Measurements from ENCODE around the gene PARP11. TPM values are rescaled to one million over a fixed set of nuclear protein-coding genes. Genes with fewer than 3 reads are reported as not detected.

The PARP11 gene
- total RNA-seq, 1 donor from 2014 or later, result 10.4 TPM

GRCh38 chr12:3821441-3821840 is 51.8 kb downstream of the PARP11 start:
- H3K36me3 Mint-ChIP-seq (ENCODE audit: low read depth, unreplicated experiment), result peaks cover 11% of the 10 kb centered on the region

GRCh38 chr12:3820122-3820521 is 53.1 kb downstream of the PARP11 start:
- no peaks in the 10 kb centered on the region for H3K27me3 Mint-ChIP-seq (ENCODE audit: low read depth, unreplicated experiment)
- Histone ChIP-seq H3K4me1 (ENCODE audit: insufficient read depth, low read length) (no peaks in the 10 kb centered on the region), H3K4me2 (ENCODE audit: low read length) (no peak overlapping the region), H4K20me1 (ENCODE audit: insufficient read depth, low read length) (no peaks in the 10 kb centered on the region), H3K9ac (ENCODE audit: low read length) (no peak overlapping the region), H3K79me2 (ENCODE audit: insufficient read depth, low read length) (no peaks in the 10 kb centered on the region), H3K4me3 (ENCODE audit: insufficient read depth, low read depth, low read length) (no peak overlapping the region), H3K9me3 (ENCODE audit: insufficient read depth, low read depth, low read length) (no peaks in the 10 kb centered on the region), H3K27me3 (ENCODE audit: insufficient read depth, low read length) (no peaks in the 10 kb centered on the region), H3K27ac (ENCODE audit: low read depth, low read length) (no peak overlapping the region), H2AFZ (ENCODE audit: low read depth, low read length) (no peak overlapping the region), H3K36me3 (ENCODE audit: insufficient read depth, low read length) (no peaks in the 10 kb centered on the region)
- FAIRE-seq (no peak), DNase-seq (ENCODE audit: low read depth) (peak; percentile 30)
- TF ChIP-seq CTCF (IDR thresholded peaks at IDR 0.05; ENCODE audit: insufficient read depth, low read depth, low read length), result no peak
- no peak for TF ChIP-seq EZH2 (IDR thresholded peaks at IDR 0.05; ENCODE audit: insufficient read depth, low read length)
- no peak overlapping the region for H3K4me3 Mint-ChIP-seq (ENCODE audit: unreplicated experiment)
- peaks cover 8% of the 10 kb centered on the region for H3K36me3 Mint-ChIP-seq (ENCODE audit: low read depth, unreplicated experiment)
- peaks cover 3% of the 10 kb centered on the region for H3K4me1 Mint-ChIP-seq (ENCODE audit: low read depth, unreplicated experiment)
- H3K9me3 Mint-ChIP-seq (ENCODE audit: unreplicated experiment), result no peaks in the 10 kb centered on the region
- H3K27ac Mint-ChIP-seq (ENCODE audit: unreplicated experiment), result no peak overlapping the region

More at GRCh38 chr12:3821441-3821840, 51.8 kb downstream of the PARP11 start:
- Mint-ChIP-seq H3K4me3 (ENCODE audit: unreplicated experiment) (no peak overlapping the region), H3K4me1 (ENCODE audit: low read depth, unreplicated experiment) (no peaks in the 10 kb centered on the region), H3K27me3 (ENCODE audit: low read depth, unreplicated experiment) (no peaks in the 10 kb centered on the region), H3K27ac (ENCODE audit: unreplicated experiment) (no peak overlapping the region), H3K9me3 (ENCODE audit: unreplicated experiment) (no peaks in the 10 kb centered on the region)
- no peak overlapping the region for H3K4me2 ChIP-seq (ENCODE audit: low read length)
- no peaks in the 10 kb centered on the region for H3K79me2 ChIP-seq (ENCODE audit: insufficient read depth, low read length)
- no peak overlapping the region for H3K9ac ChIP-seq (ENCODE audit: low read length)
- H3K4me3 ChIP-seq (ENCODE audit: insufficient read depth, low read depth, low read length), result no peak overlapping the region
- FAIRE-seq (no peak), DNase-seq (ENCODE audit: low read depth) (no peak)
- no peaks in the 10 kb centered on the region for H3K36me3 ChIP-seq (ENCODE audit: insufficient read depth, low read length)
- TF ChIP-seq EZH2 (IDR thresholded peaks at IDR 0.05; ENCODE audit: insufficient read depth, low read length) (no peak), CTCF (IDR thresholded peaks at IDR 0.05; ENCODE audit: insufficient read depth, low read depth, low read length) (no peak)
- H3K9me3 ChIP-seq (ENCODE audit: insufficient read depth, low read depth, low read length), result no peaks in the 10 kb centered on the region
- no peak overlapping the region for H3K27ac ChIP-seq (ENCODE audit: low read depth, low read length)
- no peaks in the 10 kb centered on the region for H3K27me3 ChIP-seq (ENCODE audit: insufficient read depth, low read length)
- H2AFZ ChIP-seq (ENCODE audit: low read depth, low read length), result no peak overlapping the region
- H3K4me1 ChIP-seq (ENCODE audit: insufficient read depth, low read length), result no peaks in the 10 kb centered on the region
- H4K20me1 ChIP-seq (ENCODE audit: insufficient read depth, low read length), result no peaks in the 10 kb centered on the region

GRCh38 chr12:3816266-3816665 is 56.9 kb downstream of the PARP11 start:
- FAIRE-seq (no peak), DNase-seq (ENCODE audit: low read depth) (no peak)
- Histone ChIP-seq H3K27me3 (ENCODE audit: insufficient read depth, low read length) (no peaks in the 10 kb centered on the region), H3K36me3 (ENCODE audit: insufficient read depth, low read length) (no peaks in the 10 kb centered on the region), H3K4me3 (ENCODE audit: insufficient read depth, low read depth, low read length) (no peak overlapping the region), H3K79me2 (ENCODE audit: insufficient read depth, low read length) (no peaks in the 10 kb centered on the region), H3K9me3 (ENCODE audit: insufficient read depth, low read depth, low read length) (no peaks in the 10 kb centered on the region), H3K4me1 (ENCODE audit: insufficient read depth, low read length) (no peaks in the 10 kb centered on the region), H3K9ac (ENCODE audit: low read length) (no peak overlapping the region), H2AFZ (ENCODE audit: low read depth, low read length) (no peak overlapping the region), H4K20me1 (ENCODE audit: insufficient read depth, low read length) (no peaks in the 10 kb centered on the region), H3K27ac (ENCODE audit: low read depth, low read length) (no peak overlapping the region), H3K4me2 (ENCODE audit: low read length) (no peak overlapping the region)
- Mint-ChIP-seq H3K27ac (ENCODE audit: unreplicated experiment) (no peak overlapping the region), H3K9me3 (ENCODE audit: unreplicated experiment) (no peaks in the 10 kb centered on the region), H3K4me1 (ENCODE audit: low read depth, unreplicated experiment) (peaks cover 3% of the 10 kb centered on the region), H3K4me3 (ENCODE audit: unreplicated experiment) (no peak overlapping the region), H3K36me3 (ENCODE audit: low read depth, unreplicated experiment) (peaks cover 4% of the 10 kb centered on the region), H3K27me3 (ENCODE audit: low read depth, unreplicated experiment) (no peaks in the 10 kb centered on the region)
- no peak for TF ChIP-seq CTCF (IDR thresholded peaks at IDR 0.05; ENCODE audit: insufficient read depth, low read depth, low read length)
- TF ChIP-seq EZH2 (IDR thresholded peaks at IDR 0.05; ENCODE audit: insufficient read depth, low read length), result no peak
